Subcutaneous adipose tissue (tissue), 4 donors: ENCODE measurements around the gene FGF19. TPM values are rescaled to one million over a fixed set of nuclear protein-coding genes. Genes with fewer than 3 reads are reported as not detected.

Experiments used
- CTCF ChIP-seq: fragments of 450-650 bp; IDR thresholded peaks from one replicate; pipeline ENCODE4 v1.5.1; 2016; ENCODE audit warnings: low read depth, mild to moderate bottlenecking, control low read depth, antibody characterized with exemption, moderate library complexity
- total RNA-seq, 4 donors: library from RNA; depleted of rRNA; stranded (reverse); fragments of >200 nt; gene quantifications; one replicate each; pipeline ENCODE4 v1.1.0, GENCODE V29; 2016

The FGF19 gene
- not detected for total RNA-seq

GRCh38 chr11:69703768-69704507, at the start of gene FGF19:
Gene FGF19, minus strand, starts transcription at chr11:69704022. Its CDS starts 146 bp downstream, at chr11:69703876.
- no peak for TF ChIP-seq CTCF

DNA sequence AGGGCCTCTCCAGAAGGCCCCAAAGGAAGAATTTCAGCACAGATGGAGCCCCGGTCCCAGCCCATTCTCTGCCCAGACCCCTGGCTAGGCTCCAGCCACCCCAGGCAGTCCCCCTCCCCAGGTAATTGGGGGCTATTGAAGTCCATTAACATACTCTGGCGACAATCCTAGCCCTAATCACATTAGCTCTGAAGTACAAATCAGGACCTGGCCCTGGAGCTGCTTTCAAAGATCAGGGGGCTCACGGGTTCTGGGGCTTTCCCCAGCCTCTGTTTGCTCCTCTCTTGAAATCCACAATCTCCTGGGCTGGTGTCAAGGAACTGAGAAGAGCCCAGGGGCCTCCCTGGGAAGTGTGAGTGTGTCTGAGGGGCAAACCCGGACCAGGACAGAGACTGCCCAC, 49.1 kb upstream of the FGF19 start:
- TF ChIP-seq CTCF, result no peak

DNA sequence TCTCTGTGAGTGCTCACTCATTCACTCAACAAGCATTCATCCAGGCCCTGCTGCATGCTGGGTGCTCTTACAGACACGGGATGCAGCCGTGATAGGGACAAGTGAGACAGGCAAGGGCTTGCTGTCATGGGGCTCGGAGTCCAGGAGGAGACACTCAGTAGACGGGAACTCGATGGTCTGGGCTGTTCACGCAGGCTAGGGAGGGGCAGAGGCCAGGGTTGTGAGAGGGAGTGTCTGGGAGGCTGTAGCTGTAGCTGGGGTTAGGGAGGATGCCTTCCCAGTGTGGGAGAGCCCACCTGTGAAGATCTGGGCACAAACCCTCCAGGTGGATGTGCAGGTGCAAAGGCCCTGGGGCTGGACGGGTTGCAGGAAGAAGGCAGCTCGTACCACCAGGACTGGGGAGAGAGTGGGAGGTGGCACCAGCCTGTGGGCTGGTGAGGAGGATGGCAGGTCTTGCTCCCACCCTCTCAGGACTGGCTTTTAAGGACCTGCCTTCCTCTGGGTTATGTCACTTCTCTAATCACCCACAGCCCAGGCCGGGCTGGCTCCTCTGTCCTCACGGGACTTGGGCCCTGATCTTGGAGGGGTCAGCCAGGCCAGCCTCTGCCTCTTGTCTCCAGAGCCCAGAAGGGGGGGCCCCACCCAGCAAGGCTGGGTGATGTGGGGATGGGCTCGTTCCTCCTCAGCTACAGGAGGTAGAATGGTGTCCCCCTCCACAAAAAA, 47.2 kb upstream of the FGF19 start:
- TF ChIP-seq CTCF, result no peak

GRCh38 chr11:69750108-69750850, 46.5 kb upstream of the FGF19 start:
- no peak for TF ChIP-seq CTCF

- no peak for TF ChIP-seq CTCF
Measured at GRCh38 chr11:69748637-69749036, 44.8 kb upstream of the FGF19 start.

DNA sequence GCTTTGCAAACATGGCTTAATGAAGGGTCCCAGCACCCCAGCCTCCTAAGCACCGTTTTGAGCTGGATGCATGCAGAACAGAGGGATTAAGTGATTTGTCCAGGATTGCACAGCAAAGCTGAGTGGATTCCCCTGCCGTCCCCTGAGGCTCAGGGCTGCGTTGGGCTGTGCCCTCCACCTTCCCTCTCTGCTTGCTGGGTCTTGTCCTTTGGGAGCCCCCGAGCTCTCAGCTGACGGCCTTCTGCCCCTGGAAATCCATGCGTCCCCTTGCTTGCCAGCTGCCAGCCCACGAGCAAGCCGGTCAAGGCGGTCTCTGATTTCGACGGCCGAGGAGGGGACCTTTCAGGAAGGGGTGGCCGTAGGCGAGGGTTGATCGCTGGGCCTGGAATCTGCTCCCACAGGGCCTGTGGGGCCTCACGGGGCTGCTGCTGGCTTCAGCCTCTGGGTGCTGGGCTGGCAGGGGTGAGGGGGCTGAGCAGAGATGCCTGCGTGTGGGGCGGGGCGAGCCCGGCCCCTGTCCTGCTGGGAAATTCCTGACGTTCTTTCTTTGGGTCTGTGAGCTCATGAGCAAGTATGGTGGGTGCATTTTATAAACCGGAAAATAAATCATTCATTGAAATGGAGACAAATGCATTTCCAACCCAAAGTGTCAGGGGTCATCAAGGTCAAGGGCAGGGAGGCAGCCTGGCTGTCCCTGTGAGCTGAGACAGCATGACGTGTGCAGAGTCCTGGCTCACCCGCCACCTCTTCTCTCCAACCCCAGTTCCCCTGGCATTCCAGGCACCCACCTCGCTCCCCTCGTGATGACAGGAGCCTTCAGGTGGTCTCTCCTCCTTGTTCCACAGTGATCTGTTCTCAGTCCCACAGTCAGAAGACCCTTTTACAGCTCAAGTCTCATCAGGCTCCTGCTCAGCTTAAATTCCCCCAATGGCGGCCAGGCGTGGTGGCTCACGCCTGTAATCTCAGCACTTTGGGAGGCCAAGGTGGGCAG, 43.2 kb upstream of the FGF19 start:
- no peak for TF ChIP-seq CTCF
